ENCODE data around the gene CFAP20. TPM values are rescaled to one million over a fixed set of nuclear protein-coding genes. Genes with fewer than 3 reads are reported as not detected.
A peak's percentile ranks its signal among the peaks of the same experiment; 100 is the strongest.

The CFAP20 gene
- total RNA-seq, 1 experiment from 2014 or later: 60.4 TPM

DNA sequence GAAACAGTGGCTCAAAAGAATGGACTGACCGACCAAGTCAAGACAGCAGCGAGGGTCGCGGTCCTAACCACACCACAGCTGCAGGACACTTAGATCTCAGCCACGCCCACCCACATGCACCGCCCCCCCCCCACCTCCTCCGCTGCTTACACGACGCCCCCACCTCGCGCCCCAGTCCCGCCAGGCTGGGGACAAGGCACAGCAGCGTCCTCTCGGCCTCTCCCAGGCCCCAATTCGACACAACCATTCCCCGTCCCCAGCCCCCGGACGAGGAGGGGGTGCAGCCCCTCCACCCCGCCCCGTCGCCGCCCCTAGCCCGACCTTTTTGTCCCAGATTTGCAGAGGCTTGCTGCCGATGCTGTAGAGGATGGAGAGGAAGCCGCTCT lies 477 bp downstream of the CFAP20 start:
- Histone ChIP-seq H4K20me1 (ENCODE audit: control insufficient read depth, insufficient read depth, insufficient read length) (no peaks in the 10 kb centered on the region), H3K79me2 (ENCODE audit: insufficient read depth, low read length) (peaks cover 25% of the 10 kb centered on the region), H2AFZ (ENCODE audit: low read length) (no peak overlapping the region), H4K91ac (ENCODE audit: insufficient read length, low read depth, low read length) (no peak overlapping the region), H3K56ac (ENCODE audit: insufficient read length, low read depth, low read length) (no peak overlapping the region), H3K18ac (ENCODE audit: insufficient read length, low read depth, low read length) (no peak overlapping the region), H3K14ac (ENCODE audit: insufficient read depth, low read length) (peak overlapping the region; percentile 91), H3K4me1 (ENCODE audit: insufficient read depth, low read length) (peaks cover 10% of the 10 kb centered on the region), H3K79me1 (ENCODE audit: insufficient read depth, low read depth, low read length, poor library complexity, severe bottlenecking) (peaks cover 12% of the 10 kb centered on the region), H3K4ac (ENCODE audit: low read depth, low read length) (no peak overlapping the region), H3T11ph (ENCODE audit: low read length) (no peak overlapping the region), H3K4me2 (ENCODE audit: insufficient read depth, insufficient read length, low read length) (peak overlapping the region; percentile 86), H3K9ac (ENCODE audit: extremely low read depth, insufficient read length, low read length) (peak overlapping the region; percentile 60), H2AK5ac (ENCODE audit: insufficient read length, low read length) (no peak overlapping the region), H3K27ac (ENCODE audit: insufficient read length, low read depth, low read length) (no peak overlapping the region), H4K5ac (ENCODE audit: insufficient read length, low read depth, low read length) (no peak overlapping the region), H3K27me3 (ENCODE audit: insufficient read depth, low read length) (no peaks in the 10 kb centered on the region), H3K23ac (ENCODE audit: insufficient read length, low read depth, low read length) (no peak overlapping the region), H3K9me3 (ENCODE audit: control insufficient read depth, low read depth, low read length) (no peaks in the 10 kb centered on the region), H3K23me2 (ENCODE audit: insufficient read length, low read depth, low read length, poor library complexity, severe bottlenecking) (peaks cover 6% of the 10 kb centered on the region), H2BK12ac (ENCODE audit: insufficient read length, low read depth, low read length) (no peak overlapping the region), H2BK120ac (ENCODE audit: low read depth, low read length, poor library complexity, severe bottlenecking) (no peak overlapping the region), H2BK15ac (ENCODE audit: low read depth, low read length) (no peak overlapping the region), H2BK5ac (ENCODE audit: insufficient read length, low read length) (no peak overlapping the region), H4K8ac (replicated peaks; ENCODE audit: insufficient read length, low read depth, low read length) (no peak overlapping the region), H2BK20ac (ENCODE audit: low read depth, low read length, poor library complexity, severe bottlenecking) (no peak overlapping the region)
- no peak for TF ChIP-seq CTCF (conservative IDR thresholded peaks at IDR 0.05)
- peak; percentile 54 for DNase-seq
- Mint-ChIP-seq H3K36me3 (ENCODE audit: insufficient read depth in 1 of 3, low read depth in 3 of 3) (no peaks in the 10 kb centered on the region), H3K4me1 (peaks cover 29 to 30% of the 10 kb centered on the region in 2 experiments), H3K4me3 (peak overlapping the region; percentile 89 to 94), H3K9me3 (no peaks in the 10 kb centered on the region; a peak in 1 of 5 replicates), H3K27ac (peak overlapping the region; percentile 72 to 97 (median 83); a peak in 5 of 7 replicates), H3K27me3 (ENCODE audit: low read depth) (no peaks in the 10 kb centered on the region)
- no CpG with 5 or more reads among the region's 25 CpGs for WGBS (ENCODE audit: extremely low coverage, insufficient read length, low lambda C conversion rate)

Data from H9 (cell line).